HG02943 (cell line): ENCODE measurements around the gene SLC35E3.
"Not testable (repeated sequence)": the region's sequence is repeated elsewhere in the genome, so short reads cannot be mapped to it uniquely, and the experiment has no call there.

Experiments used
- ATAC-seq: cut with Tn5 transposase; IDR thresholded peaks from one replicate; pipeline ENCODE4 v1.9.1; 2021; ENCODE audit warnings: mild to moderate bottlenecking, low read depth, moderate library complexity; ENCODE audit not compliant: unreplicated experiment

Gene SLC35E3

DNA sequence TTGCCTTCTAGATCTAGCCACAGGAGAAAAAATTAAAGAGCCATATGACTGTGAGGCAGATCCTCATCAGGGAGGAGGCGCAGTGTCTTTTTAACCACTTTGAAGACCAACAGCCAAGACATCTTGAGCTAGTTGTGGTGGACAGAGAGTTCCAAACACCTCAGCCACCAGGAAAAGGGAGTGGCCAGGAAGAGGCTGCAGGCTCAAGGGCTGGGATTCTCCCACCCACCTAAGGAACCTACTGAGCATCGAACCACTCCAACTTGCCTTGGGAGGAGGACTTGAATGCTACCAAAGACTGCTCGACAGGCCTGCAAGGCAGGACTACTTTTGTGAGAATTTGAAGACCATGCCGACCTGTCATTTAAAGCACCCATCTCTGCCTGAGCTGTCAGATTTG, 47.5 kb downstream of the SLC35E3 start:
- no peak for ATAC-seq

- no peak for ATAC-seq
Measured at GRCh38 chr12:68793975-68794652, 48.1 kb downstream of the SLC35E3 start.

DNA sequence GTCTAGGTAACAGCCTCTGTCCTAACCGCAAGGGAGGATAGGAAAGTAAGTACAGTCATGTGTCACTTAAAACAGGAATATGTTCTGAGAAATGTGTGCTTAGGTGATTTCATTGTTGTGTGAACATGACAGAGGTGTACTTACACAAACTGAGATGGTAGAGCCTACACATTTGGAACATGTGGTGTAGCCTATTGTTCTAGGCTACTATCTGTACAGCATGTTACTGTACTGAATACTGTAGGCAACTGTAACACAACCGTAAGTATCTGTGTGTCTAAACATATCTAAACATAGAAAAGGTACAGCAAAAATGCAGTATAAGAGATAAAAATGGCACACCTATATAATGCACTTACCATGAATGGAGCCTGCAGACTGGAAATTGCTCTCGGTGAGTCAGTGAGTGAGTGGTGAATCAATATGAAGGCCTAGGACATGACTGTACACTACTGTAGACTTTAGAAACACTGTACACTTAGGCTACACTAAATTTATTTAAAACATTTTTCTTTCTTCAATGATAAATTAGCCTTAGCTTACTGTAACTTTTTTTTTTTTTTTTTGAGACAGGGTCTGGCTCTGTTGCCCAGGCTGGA, 48.8 kb downstream of the SLC35E3 start:
- no peak for ATAC-seq

DNA sequence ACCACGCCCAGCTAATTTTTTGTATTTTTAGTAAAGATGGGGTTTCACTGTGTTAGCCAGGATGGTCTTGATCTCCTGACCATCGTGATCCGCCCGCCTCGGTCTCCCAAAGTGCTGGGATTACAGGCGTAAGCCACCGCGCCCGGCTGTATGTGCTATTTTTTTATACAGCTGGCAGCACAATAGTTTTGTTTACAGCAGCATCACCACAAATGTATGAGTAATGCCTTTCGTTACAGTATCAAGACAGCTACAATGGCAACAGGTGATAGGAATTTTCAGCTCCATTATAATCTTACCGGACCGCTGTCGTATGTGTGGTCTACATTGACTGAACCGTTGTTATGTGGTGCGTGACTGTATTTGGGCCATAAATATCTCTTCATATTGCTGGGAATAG, 50.4 kb downstream of the SLC35E3 start:
- ATAC-seq, result no peak

DNA sequence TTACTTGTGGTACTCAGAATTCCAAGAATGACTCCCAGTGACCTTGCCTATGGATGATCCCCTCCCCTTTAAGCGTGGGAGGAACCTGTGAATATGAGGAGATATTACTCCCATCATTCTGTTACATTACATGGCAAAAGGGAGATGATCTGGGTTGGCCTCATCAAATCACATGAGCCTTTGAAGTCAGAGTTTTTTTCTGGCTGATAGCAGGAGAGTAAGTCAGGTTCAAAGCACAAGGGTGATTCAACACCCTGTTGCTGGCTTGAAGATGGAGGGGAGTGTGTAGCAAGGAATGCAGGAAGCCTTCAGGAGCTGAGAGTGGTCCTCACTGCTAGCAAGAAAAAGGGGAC, 52.9 kb downstream of the SLC35E3 start:
- ATAC-seq, result no peak

DNA sequence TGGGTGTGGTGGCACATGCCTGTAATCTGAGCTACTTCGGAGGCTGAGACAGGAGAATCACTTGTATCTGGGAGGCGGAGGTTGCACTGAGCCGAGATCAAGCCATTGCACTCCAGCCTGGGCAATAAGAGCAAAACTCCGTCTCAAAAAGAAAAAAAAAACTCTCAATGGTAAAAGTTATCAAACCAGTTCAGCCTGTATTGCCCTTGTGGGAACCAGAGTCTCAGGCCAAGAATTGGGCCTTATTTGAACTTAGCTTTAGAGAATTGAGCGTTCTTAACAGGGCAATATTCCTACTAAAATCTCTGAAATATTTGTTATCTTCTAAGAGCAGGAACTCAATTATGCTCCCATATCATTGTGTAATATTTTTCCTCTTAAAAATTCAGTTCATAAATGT, 54.3 kb downstream of the SLC35E3 start:
- ATAC-seq, result no peak

DNA sequence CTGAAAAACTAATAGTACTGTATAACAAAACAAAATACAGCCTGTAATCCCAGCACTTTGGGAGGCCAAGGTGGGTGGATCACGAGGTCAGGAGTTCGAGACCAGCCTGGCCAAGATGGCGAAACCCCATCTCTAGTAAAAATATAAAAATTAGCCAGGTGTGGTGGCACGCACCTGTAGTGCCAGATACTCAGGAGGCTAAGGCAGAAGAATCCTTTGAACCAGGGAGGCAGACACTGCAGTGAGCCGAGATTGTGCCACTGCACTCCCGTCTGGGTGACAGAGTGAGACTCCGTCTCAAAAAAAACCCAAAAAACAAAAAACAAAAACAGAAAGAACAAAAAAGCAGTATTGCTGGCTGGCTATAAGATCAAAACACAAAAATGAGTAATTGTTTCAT, 55.1 kb downstream of the SLC35E3 start:
- not testable (repeated sequence) for ATAC-seq

- not testable (repeated sequence) for ATAC-seq
Measured at GRCh38 chr12:68802372-68802745, 56.4 kb downstream of the SLC35E3 start.

DNA sequence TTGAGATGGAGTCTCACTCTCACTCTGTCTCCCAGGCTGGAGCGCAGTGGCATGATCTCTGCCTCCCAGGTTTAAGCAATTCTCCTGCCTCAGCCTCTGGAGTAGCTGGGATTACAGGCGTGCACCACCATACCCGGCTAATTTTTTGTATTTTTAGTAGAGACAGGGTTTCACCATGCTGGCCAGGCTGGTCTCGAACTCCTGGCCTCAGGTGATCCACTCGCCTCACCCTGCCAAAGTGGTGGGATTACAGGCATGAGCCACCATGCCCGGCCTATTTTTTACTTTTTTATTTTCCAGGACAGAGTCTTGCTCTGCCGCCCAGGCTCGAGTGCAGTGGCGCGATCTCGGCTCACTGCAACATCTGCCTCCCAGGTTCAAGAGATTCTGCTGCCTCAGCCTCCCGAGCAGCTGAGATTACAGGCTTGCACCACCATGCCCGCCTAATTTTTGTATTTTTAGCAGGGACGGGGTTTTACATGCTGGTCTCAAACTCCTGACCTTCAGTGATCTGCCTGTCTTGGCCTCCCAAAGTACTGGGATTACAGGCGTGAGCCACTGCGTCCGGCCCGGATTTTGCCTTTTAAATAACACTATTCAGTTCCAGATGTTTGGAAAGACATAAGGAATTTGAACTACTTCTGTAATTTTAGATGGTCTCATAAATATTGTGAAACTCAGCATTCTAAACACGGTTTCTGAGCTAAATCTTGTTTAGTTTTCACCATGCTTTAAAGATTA, 57.1 kb downstream of the SLC35E3 start:
- ATAC-seq, result not testable (repeated sequence)

DNA sequence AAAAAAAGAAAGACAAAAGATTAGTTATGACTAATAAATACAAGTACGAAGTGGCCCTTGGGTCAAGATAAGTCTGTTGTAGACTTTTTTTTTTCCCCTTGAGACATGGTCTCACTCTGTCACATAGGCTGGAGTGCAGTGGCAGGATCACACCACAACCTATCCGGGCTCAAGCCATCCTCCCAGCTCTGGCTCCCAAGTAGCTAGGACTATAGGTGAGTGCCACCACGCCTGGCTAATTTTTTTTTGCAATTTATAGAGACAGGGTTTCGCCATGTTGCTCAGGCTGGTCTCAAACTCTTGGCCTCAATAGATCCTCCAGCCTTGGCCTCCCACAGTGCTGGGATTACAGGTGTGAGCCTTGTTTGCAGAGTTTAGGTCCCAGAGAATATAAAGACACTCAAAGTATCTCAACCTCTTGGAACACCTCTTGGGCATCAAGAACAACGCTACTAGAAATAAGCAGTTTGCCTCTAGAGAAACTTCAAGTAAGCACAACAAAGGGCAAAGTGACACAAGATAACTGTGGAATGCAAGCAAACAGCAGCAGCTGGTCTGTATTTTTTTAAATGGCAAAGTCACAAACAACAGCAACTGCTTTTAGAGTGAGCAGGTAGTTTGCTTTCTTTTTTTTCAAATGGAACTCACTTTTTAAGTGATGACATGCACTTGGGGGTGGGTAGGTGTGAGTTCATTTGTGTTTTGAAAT, 58.1 kb downstream of the SLC35E3 start:
- no peak for ATAC-seq

GRCh38 chr12:68804657-68805591, 58.9 kb downstream of the SLC35E3 start:
- no peak for ATAC-seq

DNA sequence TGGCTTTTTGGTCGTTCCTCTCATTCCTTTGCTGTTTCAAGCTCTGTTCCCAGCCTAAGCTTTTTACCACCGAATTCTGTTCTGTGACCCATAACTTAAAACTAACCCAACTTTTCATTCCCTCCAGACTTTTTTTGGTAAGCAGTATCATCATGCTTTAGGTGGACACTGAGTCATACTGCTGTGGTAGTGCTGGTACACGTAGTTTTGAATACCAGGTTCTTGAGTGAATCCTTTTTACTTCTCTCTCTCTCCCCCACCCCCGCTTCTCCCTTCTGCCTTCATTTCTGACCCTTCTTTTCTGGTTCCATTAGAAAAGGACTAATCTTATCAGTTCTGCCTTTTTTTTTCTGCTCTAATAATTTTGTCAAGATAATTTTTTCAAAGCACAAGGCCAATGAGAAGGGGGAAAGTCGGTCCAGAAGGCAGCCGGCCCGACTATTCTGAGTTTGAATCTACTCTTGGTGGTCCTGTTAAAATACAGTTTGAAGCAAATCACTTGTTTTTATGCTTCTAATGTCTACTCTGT, 59.7 kb downstream of the SLC35E3 start:
- no peak for ATAC-seq

DNA sequence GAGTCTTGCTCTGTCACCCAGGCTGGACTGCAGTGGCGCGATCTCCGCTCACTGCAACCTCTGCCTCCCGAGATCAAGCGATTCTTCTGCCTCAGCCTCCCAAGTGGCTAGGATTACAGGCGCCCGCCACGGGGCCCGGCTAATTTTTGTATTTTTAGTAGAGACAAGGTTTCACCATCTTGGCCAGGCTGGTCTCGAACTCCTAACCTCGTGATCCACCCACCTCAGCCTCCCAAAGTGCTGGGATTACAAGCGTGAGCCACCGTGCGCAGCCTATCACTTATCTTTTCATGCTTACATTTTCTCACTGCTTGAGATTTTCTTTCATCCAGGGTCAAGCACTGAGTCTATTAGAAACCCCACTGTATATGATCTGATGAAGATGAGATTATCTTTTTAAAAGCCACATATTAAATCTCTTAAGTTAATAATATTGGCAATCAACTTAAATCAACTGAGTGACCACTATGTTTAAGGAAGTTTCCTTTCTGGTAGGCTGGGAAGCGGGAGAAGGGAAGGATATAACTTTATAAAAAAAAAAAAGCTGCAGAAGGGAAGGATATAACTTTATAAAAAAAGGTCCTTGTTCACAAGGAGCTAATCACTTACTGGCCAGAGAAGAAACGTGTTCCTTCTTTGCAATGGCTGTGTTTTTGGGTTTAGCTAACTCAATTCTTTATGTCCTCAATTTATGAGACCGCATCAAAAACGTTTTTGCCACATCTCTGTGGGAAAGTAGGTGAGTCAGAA, 60.7 kb downstream of the SLC35E3 start:
- no peak for ATAC-seq

DNA sequence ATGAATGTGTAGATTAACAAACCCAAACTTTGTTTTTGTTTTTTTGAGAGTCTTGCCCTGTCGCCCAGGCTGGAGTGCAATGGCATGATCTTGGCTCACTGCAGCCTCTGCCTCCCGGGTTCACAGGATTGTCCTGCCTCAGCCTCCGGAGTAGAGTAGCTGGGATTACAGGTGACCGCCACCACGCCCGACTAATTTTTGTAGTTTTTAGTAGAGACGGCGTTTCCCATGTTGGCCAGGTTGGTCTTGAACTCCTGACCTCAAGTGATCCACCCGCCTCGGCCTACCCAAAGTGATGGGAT, 61.2 kb downstream of the SLC35E3 start:
- ATAC-seq, result peak; percentile 0

DNA sequence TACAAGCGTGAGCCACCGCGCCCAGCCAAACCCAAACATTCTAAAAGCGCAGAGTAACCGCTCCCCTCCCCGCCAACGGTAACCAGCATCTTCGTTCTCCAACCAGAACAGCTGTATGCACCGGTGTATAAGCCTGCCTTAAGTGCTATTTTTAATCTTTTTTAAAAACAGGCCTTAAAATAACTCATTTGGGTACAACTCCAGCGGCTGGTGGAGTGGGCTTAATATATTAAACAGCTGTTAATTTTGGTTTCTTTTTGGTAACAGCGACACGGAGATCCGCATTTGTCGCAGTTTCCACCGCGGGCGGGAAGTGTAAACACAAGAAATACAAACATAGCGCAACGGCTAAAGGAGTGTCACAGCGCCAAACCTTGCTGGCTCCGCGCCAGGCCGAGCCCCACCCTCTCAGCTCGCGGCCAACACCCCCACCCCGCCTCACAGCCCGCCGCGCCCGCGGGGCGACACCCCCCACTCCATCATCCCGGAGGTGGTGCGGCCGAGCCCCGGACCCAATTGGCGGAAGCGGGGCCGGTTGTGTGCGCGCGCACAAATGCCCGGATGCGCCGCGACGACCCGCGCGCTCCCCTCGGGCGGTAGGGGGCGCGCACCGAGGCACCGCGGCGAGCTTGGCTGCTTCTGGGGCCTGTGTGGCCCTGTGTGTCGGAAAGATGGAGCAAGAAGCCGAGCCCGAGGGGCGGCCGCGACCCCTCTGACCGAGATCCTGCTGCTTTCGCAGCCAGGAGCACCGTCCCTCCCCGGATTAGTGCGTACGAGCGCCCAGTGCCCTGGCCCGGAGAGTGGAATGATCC, 61.8 kb downstream of the SLC35E3 start, which contains the start of gene MDM2:
Gene MDM2 (plus strand): TSS at position 602 of the 812 bp plus-strand sequence. CDS start 301 bp downstream, outside the sequence.
- peak; percentile 69 for ATAC-seq

GRCh38 chr12:68808388-68809189, 62.6 kb downstream of the SLC35E3 start:
- ATAC-seq, result peak; percentile 51

DNA sequence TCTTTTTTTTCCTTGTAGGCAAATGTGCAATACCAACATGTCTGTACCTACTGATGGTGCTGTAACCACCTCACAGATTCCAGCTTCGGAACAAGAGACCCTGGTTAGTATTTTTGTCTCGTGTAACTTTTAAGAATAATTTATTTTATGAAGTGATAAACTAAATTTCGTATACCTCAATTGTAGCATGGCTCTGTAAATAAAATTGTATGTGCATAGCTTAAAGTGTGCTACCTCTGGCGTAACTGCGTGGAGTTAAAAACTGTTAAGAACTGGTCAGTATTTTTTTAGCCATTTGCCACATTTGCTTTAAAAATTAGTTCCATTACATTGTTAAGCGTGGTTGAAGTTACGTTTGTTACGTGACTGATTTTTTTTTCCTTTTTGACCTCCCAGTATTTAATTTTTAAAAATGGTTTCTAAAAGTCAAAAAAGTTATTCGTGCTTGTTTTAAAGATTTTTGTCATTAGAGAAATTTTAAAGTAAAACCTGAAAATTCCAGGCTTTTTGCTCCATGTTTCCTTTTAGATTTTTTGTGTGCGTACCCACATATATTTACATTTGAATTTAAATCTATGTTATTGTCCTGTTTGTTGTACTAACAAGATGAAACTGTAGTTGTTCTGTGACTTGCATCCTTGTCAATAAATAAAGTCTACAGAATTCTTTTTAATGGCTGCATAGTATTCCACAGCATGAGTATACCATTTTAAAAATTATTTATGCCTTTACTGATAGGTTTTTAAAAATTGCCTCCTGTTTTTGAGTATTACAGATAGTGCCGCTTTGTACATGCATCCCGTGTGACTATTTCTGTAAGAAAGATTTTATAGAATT, 63.4 kb downstream of the SLC35E3 start:
- no peak for ATAC-seq
